Activated naive CD8-positive, alpha-beta T cell treated with anti-CD3 and anti-CD28 coated beads, Interleukin-2, amount 50 U/mL, for 24 hours (primary cell): ENCODE results near the gene CDH23.

Source experiments
- ATAC-seq: fragments of 150-1000 bp; cut with Tn5 transposase; one replicate; pipeline ENCODE4 v1.10.0; 2021
- DNase-seq: peaks from one replicate; pipeline ENCODE4 v3.0.0; 2021
- H3K27ac Mint-ChIP-seq: one replicate; pipeline ENCODE4 v1.8.0; 2021; ENCODE audit warnings: mild to moderate bottlenecking, mixed read lengths
- H3K27me3 Mint-ChIP-seq: one replicate; pipeline ENCODE4 v1.8.0; 2021; ENCODE audit warnings: mixed read lengths
- H3K36me3 Mint-ChIP-seq: one replicate; pipeline ENCODE4 v1.8.0; 2021; ENCODE audit warnings: low read depth, mixed read lengths
- H3K4me1 Mint-ChIP-seq: one replicate; pipeline ENCODE4 v1.8.0; 2021; ENCODE audit warnings: mixed read lengths
- H3K4me3 Mint-ChIP-seq: one replicate; pipeline ENCODE4 v1.8.0; 2021; ENCODE audit warnings: mild to moderate bottlenecking, moderate library complexity, mixed read lengths
- H3K9me3 Mint-ChIP-seq: one replicate; pipeline ENCODE4 v1.8.0; 2021; ENCODE audit warnings: mixed read lengths

Gene CDH23

GRCh38 chr10:71653044-71653443, 256.3 kb downstream of the CDH23 start:
- H3K36me3 Mint-ChIP-seq, result no peaks in the 10 kb centered on the region
- no peaks in the 10 kb centered on the region for H3K9me3 Mint-ChIP-seq
- H3K27me3 Mint-ChIP-seq, result no peaks in the 10 kb centered on the region
- ATAC-seq (no peak), DNase-seq (no peak)
- no peak overlapping the region for H3K4me3 Mint-ChIP-seq
- no peak overlapping the region for H3K27ac Mint-ChIP-seq
- H3K4me1 Mint-ChIP-seq, result no peaks in the 10 kb centered on the region

GRCh38 chr10:71656220-71656619, 259.5 kb downstream of the CDH23 start:
- H3K4me3 Mint-ChIP-seq, result no peak overlapping the region
- DNase-seq (no peak), ATAC-seq (no peak)
- H3K27me3 Mint-ChIP-seq, result no peaks in the 10 kb centered on the region
- H3K27ac Mint-ChIP-seq, result no peak overlapping the region
- H3K9me3 Mint-ChIP-seq, result no peaks in the 10 kb centered on the region
- H3K4me1 Mint-ChIP-seq, result no peaks in the 10 kb centered on the region
- no peaks in the 10 kb centered on the region for H3K36me3 Mint-ChIP-seq

GRCh38 chr10:71657604-71658466, 261.1 kb downstream of the CDH23 start:
- no peaks in the 10 kb centered on the region for H3K36me3 Mint-ChIP-seq
- DNase-seq (no peak), ATAC-seq (no peak)
- no peaks in the 10 kb centered on the region for H3K9me3 Mint-ChIP-seq
- no peak overlapping the region for H3K27ac Mint-ChIP-seq
- H3K4me3 Mint-ChIP-seq, result no peak overlapping the region
- no peaks in the 10 kb centered on the region for H3K4me1 Mint-ChIP-seq
- no peaks in the 10 kb centered on the region for H3K27me3 Mint-ChIP-seq

GRCh38 chr10:71658467-71658745, 261.7 kb downstream of the CDH23 start:
- no peaks in the 10 kb centered on the region for H3K4me1 Mint-ChIP-seq

GRCh38 chr10:71659111-71659634, 262.5 kb downstream of the CDH23 start:
- no peaks in the 10 kb centered on the region for H3K9me3 Mint-ChIP-seq
- H3K4me3 Mint-ChIP-seq, result no peak overlapping the region
- H3K36me3 Mint-ChIP-seq, result no peaks in the 10 kb centered on the region
- DNase-seq, result no peak
- H3K27ac Mint-ChIP-seq, result no peak overlapping the region
- no peak for ATAC-seq
- H3K4me1 Mint-ChIP-seq, result no peaks in the 10 kb centered on the region
- H3K27me3 Mint-ChIP-seq, result no peaks in the 10 kb centered on the region

More at GRCh38 chr10:71658467-71658745, 261.7 kb downstream of the CDH23 start:
- Mint-ChIP-seq H3K9me3 (no peaks in the 10 kb centered on the region), H3K4me3 (no peak overlapping the region), H3K36me3 (no peaks in the 10 kb centered on the region), H3K27ac (no peak overlapping the region), H3K27me3 (no peaks in the 10 kb centered on the region)
- DNase-seq (no peak), ATAC-seq (no peak)

- H3K4me1 Mint-ChIP-seq, result no peaks in the 10 kb centered on the region
- H3K27ac Mint-ChIP-seq, result no peak overlapping the region
- no peak for DNase-seq
- H3K36me3 Mint-ChIP-seq, result no peaks in the 10 kb centered on the region
- H3K27me3 Mint-ChIP-seq, result no peaks in the 10 kb centered on the region
- H3K9me3 Mint-ChIP-seq, result no peaks in the 10 kb centered on the region
- no peak overlapping the region for H3K4me3 Mint-ChIP-seq
- no peak for ATAC-seq
These were observed 263.0 kb downstream of the CDH23 start for GRCh38 chr10:71659737-71660136.

GRCh38 chr10:71660313-71660712, 263.6 kb downstream of the CDH23 start:
- Mint-ChIP-seq H3K27me3 (no peaks in the 10 kb centered on the region), H3K4me3 (no peak overlapping the region), H3K36me3 (no peaks in the 10 kb centered on the region), H3K9me3 (no peaks in the 10 kb centered on the region), H3K27ac (no peak overlapping the region), H3K4me1 (no peaks in the 10 kb centered on the region)
- ATAC-seq (no peak), DNase-seq (no peak)

- H3K4me3 Mint-ChIP-seq, result no peak overlapping the region
- H3K27ac Mint-ChIP-seq, result no peak overlapping the region
- H3K27me3 Mint-ChIP-seq, result no peaks in the 10 kb centered on the region
- ATAC-seq (no peak), DNase-seq (no peak)
- H3K36me3 Mint-ChIP-seq, result no peaks in the 10 kb centered on the region
- no peaks in the 10 kb centered on the region for H3K9me3 Mint-ChIP-seq
- no peaks in the 10 kb centered on the region for H3K4me1 Mint-ChIP-seq
These were observed 264.4 kb downstream of the CDH23 start for GRCh38 chr10:71661060-71661622.

- H3K27me3 Mint-ChIP-seq, result no peaks in the 10 kb centered on the region
- ATAC-seq (no peak), DNase-seq (no peak)
- H3K36me3 Mint-ChIP-seq, result no peaks in the 10 kb centered on the region
- no peaks in the 10 kb centered on the region for H3K9me3 Mint-ChIP-seq
- H3K4me1 Mint-ChIP-seq, result peaks cover 3% of the 10 kb centered on the region
- H3K4me3 Mint-ChIP-seq, result no peak overlapping the region
- peak overlapping the region; percentile 35 for H3K27ac Mint-ChIP-seq
These were observed 265.1 kb downstream of the CDH23 start for GRCh38 chr10:71661779-71662336.

GRCh38 chr10:71663311-71663710, 266.6 kb downstream of the CDH23 start:
- DNase-seq (no peak), ATAC-seq (no peak)
- Mint-ChIP-seq H3K36me3 (no peaks in the 10 kb centered on the region), H3K4me3 (no peak overlapping the region), H3K4me1 (peaks cover 13% of the 10 kb centered on the region), H3K9me3 (no peaks in the 10 kb centered on the region), H3K27me3 (no peaks in the 10 kb centered on the region), H3K27ac (no peak overlapping the region)

- H3K27me3 Mint-ChIP-seq, result no peaks in the 10 kb centered on the region
- ATAC-seq (no peak), DNase-seq (no peak)
- H3K4me3 Mint-ChIP-seq, result no peak overlapping the region
- H3K9me3 Mint-ChIP-seq, result no peaks in the 10 kb centered on the region
- peaks cover 13% of the 10 kb centered on the region for H3K4me1 Mint-ChIP-seq
- H3K27ac Mint-ChIP-seq, result no peak overlapping the region
- H3K36me3 Mint-ChIP-seq, result no peaks in the 10 kb centered on the region
These were observed 267.9 kb downstream of the CDH23 start for GRCh38 chr10:71664585-71664984.

- ATAC-seq (no peak), DNase-seq (no peak)
- Mint-ChIP-seq H3K36me3 (no peaks in the 10 kb centered on the region), H3K27ac (no peak overlapping the region), H3K9me3 (no peaks in the 10 kb centered on the region), H3K27me3 (no peaks in the 10 kb centered on the region), H3K4me1 (peaks cover 13% of the 10 kb centered on the region), H3K4me3 (no peak overlapping the region)
These were observed 268.7 kb downstream of the CDH23 start for GRCh38 chr10:71665456-71665855.

- no peak overlapping the region for H3K27ac Mint-ChIP-seq
- H3K9me3 Mint-ChIP-seq, result no peaks in the 10 kb centered on the region
- no peaks in the 10 kb centered on the region for H3K27me3 Mint-ChIP-seq
- H3K4me1 Mint-ChIP-seq, result peaks cover 13% of the 10 kb centered on the region
- ATAC-seq (peak; percentile 38), DNase-seq (peak; percentile 25)
- H3K4me3 Mint-ChIP-seq, result no peak overlapping the region
- H3K36me3 Mint-ChIP-seq, result no peaks in the 10 kb centered on the region
These were observed 270.1 kb downstream of the CDH23 start for GRCh38 chr10:71666639-71667386.

GRCh38 chr10:71667387-71667752, 270.6 kb downstream of the CDH23 start:
- DNase-seq (no peak), ATAC-seq (no peak)
- Mint-ChIP-seq H3K9me3 (no peaks in the 10 kb centered on the region), H3K27ac (no peak overlapping the region), H3K4me1 (peaks cover 13% of the 10 kb centered on the region), H3K27me3 (no peaks in the 10 kb centered on the region), H3K4me3 (no peak overlapping the region), H3K36me3 (no peaks in the 10 kb centered on the region)
